NOMO-1 (cell line): Measurements from ENCODE around the gene FXYD4.

Experiments
- DNase-seq, 2 experiments: peaks; one replicate each; lab custom pipeline; 2025; ENCODE audit not compliant: unreplicated experiment in 2 of 2; lab: John Stamatoyannopoulos, UW

The FXYD4 gene

GRCh38 chr10:43394868-43395267 lies 23.4 kb downstream of the FXYD4 start:
- DNase-seq: no peak

GRCh38 chr10:43395571-43396060 lies 24.2 kb downstream of the FXYD4 start:
- DNase-seq: no peak

- DNase-seq: peak; percentile 53 to 66
These were observed 24.9 kb downstream of the FXYD4 start for GRCh38 chr10:43396061-43396927.

GRCh38 chr10:43396928-43397624 lies 25.6 kb downstream of the FXYD4 start:
- DNase-seq: peak; percentile 85 to 87

- no peak for DNase-seq
These were observed 27.5 kb downstream of the FXYD4 start for GRCh38 chr10:43398939-43399319.

- no peak for DNase-seq
These were observed 28.2 kb downstream of the FXYD4 start for GRCh38 chr10:43399320-43400310.

- no peak for DNase-seq
These were observed 30.2 kb downstream of the FXYD4 start for GRCh38 chr10:43401627-43402026.

- no peak for DNase-seq
These were observed 30.7 kb downstream of the FXYD4 start for GRCh38 chr10:43402176-43402575.

GRCh38 chr10:43402880-43403452 lies 31.5 kb downstream of the FXYD4 start:
- DNase-seq: no peak

- DNase-seq: no peak
These were observed 32.7 kb downstream of the FXYD4 start for GRCh38 chr10:43403911-43404703.

- peak in 1 of 2 experiments; percentile 44 for DNase-seq
These were observed 33.3 kb downstream of the FXYD4 start for GRCh38 chr10:43404704-43405084.

- peak; percentile 34 to 54 for DNase-seq
These were observed 35.7 kb downstream of the FXYD4 start for GRCh38 chr10:43407148-43407575.

- peak; percentile 91 to 94 for DNase-seq
These were observed 36.3 kb downstream of the FXYD4 start for GRCh38 chr10:43407576-43408330.

- no peak for DNase-seq
These were observed 36.9 kb downstream of the FXYD4 start for GRCh38 chr10:43408331-43408709.

GRCh38 chr10:43408710-43409384 lies 37.4 kb downstream of the FXYD4 start, which contains the start of gene HNRNPF:
HNRNPF (minus strand) TSS chr10:43409186; CDS start chr10:43387884, 21,302 bp downstream.
- DNase-seq: peak; percentile 90 to 95

GRCh38 chr10:43409385-43410109 lies 38.1 kb downstream of the FXYD4 start:
- peak in 1 of 2 experiments; percentile 37 for DNase-seq

- no peak for DNase-seq
These were observed 38.9 kb downstream of the FXYD4 start for GRCh38 chr10:43410345-43410744.
